Measurements from ENCODE around the gene MOGAT2. TPM values are rescaled to one million over a fixed set of nuclear protein-coding genes. Genes with fewer than 3 reads are reported as not detected.

MOGAT2 gene
- total RNA-seq: not detected in 2 replicates

DNA sequence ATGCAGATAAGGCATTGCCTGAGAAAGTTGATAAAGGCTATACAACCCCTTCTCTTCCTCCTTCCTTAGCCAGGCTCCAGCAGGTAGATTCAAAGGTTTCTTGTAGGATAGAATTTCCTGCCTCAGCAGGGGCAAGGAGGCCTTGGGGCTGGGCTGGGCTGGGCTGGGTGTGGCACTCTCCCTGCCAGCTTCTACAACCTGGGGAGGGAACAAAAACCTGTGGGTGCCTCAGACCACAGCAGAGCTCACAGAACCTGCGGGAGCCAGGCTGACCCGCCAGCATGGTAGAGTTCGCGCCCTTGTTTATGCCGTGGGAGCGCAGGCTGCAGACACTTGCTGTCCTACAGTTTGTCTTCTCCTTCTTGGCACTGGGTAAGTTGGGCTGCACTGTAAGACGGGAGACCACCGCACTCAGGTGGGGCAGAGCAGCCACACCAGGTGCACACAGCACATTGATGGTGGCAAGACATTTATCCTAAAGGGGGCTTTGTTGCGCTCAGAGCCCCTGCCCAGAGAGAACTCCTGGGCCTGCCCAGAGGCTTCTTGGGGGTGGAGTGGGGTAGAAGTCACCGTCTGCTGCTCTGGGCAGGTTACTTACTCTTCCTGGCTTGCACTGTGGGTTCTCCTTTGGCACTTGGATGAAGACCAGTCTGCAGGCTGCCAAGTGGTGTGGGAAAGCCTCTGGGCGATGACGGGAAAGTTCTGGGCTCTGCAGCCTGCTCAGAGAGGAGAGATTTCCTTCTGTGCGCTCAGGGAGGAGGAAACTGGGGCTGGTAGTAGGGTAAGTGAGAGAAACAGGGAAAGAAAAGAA is at the start of gene MOGAT2:
MOGAT2 (plus strand) TSS at position 231 of the 811 bp plus-strand sequence; CDS start at position 282, 51 bp downstream.

DNA sequence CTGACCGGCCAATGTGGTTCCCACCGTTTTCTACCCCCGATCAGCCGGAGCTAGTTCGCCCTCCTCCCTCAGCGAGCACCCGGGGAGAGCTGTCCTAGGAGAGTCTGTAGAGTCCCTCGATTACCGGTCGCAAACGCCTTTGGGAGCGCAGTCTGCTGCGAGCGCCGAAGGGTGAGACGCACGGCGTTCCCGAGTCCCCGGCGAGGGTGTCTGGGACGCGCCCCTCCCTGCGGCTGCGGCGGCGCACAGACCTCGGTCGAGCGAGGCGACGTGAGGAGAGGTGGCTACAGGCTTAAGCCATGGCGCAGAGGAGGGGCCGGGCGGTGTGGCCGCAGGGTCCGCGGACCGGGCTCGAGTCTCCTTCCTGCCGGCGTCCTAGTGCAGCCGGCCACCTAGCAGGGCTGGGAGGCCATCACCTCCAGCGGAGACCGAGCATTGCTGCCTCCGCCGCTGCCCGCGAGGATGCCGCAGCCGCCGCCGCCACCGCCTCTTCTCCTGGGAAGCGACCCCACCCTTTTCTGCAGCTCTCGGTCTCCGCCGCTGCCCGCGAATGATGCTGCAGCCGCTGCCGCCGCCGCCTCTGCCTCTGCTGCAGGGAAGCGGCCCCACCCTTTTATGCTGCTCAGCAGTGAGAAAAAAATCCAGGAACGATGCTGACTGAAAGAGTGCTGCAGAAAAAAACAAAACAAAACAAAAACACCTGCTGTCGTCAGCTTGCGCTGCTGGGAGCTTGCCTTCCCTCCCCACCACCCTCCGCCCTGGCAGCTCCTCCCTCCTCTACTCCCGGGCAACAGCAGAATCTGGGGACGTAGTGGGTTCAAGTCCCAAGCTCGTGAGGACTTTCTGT is 49.0 kb upstream of the MOGAT2 start, which contains the start of gene MAP6:
MAP6 (minus strand) TSS at position 588 of the 847 bp plus-strand sequence. CDS start 669 bp downstream, outside the sequence.

DNA sequence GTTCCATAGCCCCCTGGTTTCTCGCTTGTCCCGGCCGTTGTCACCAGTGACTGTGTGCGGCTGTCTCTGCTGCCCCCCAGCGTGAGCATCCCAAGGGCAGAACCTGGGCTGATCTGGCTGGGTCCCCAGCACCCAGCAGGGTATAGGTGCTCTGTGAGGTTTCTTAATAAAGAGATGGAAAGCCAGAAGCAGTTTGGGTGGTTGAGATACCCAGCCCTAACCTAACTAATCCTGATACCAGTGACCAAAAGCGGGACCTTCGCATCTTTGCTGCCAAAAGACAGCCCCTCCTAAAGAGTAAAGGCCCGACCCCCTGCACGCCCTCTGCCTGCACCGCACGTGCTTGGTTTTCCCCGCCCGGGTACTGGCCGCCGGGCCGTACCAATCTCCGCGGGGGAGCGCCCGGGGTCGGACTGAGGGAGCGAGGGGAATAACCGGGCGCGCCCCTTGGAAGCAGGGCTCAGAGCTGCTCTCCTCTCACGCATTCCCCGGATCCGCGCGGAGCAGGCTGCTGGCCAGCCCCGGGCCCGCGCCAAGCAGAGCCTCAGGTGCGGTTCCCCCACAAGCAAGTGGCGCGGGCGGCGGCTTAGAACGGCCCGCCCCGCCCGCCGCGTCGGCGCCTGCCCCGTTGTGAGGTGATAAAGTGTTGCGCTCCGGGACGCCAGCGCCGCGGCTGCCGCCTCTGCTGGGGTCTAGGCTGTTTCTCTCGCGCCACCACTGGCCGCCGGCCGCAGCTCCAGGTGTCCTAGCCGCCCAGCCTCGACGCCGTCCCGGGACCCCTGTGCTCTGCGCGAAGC is 50.7 kb downstream of the MOGAT2 start, which contains the start of gene DGAT2:
DGAT2 (plus strand) TSS at position 667 of the 797 bp plus-strand sequence. CDS start 214 bp downstream, outside the sequence.

Other genes with a start within 250 kb of the MOGAT2 start
- gene GDPD5, start 191.9 kb upstream of the MOGAT2 start, total RNA-seq: 1.2 and 2.2 TPM in 2 replicates
- 2,762 and 2,951 TPM in 2 replicates for gene SERPINH1, start 155.6 kb upstream of the MOGAT2 start, total RNA-seq
- 0.59 and 0.69 TPM in 2 replicates for gene MAP6, start 48.8 kb upstream of the MOGAT2 start, total RNA-seq
- gene DGAT2, start 50.9 kb downstream of the MOGAT2 start, total RNA-seq: 2.5 and 5.6 TPM in 2 replicates
- gene UVRAG, start 97.4 kb downstream of the MOGAT2 start, total RNA-seq: 19.0 and 20.0 TPM in 2 replicates

Data from smooth muscle cell of the umbilical artery (primary cell).